HepG2 (cell line): Measurements from ENCODE around the gene RPS19BP1. TPM values are rescaled to one million over a fixed set of nuclear protein-coding genes. Genes with fewer than 3 reads are reported as not detected.
A peak's percentile ranks its signal among the peaks of the same experiment; 100 is the strongest.

Experiments
- ATAC-seq: fragments of 200-7000 bp; cut with Tn5 transposase; 3 replicates; pipeline ENCODE4 v1.9.1; 2020; ENCODE audit warnings: mild to moderate bottlenecking, moderate library complexity
- BruUV-seq: library from RNA; stranded (reverse); fragments of 400-500 nt; replicated peaks from 2 replicates; lab custom pipeline; 2021; lab: Mats Ljungman, UMichigan
- CTCF ChIA-PET: fragments of 300-600 bp; formaldehyde crosslinking; extraction: SDS; loops from one replicate; lab custom pipeline; 2021; ENCODE audit warnings: low total read pairs, inconsistent platforms, low intra/inter-chr PET ratio; lab: Yijun Ruan, JAX
- POLR2A ChIA-PET: fragments of 350-600 bp; sonication (Branson Sonifier 250); formaldehyde crosslinking; loops from one replicate; lab custom pipeline; 2020; ENCODE audit warnings: antibody characterized with exemption, inconsistent platforms; lab: Yijun Ruan, JAX
- DNase-seq: peaks from one replicate; pipeline ENCODE4 v3.0.0-alpha.2; 2015; ENCODE audit warnings: low spot score
- FAIRE-seq: peaks from 3 replicates; lab custom pipeline; 2011; peaks lifted over from hg19 to GRCh38; lab: Jason Lieb, UNC
- H2AFZ ChIP-seq: one replicate; pipeline ENCODE4 v1.6.1; 2011; ENCODE audit warnings: low read length, inconsistent platforms
- H3K27ac ChIP-seq: fragments of 300-600 bp; 3 replicates; pipeline ENCODE4 v1.8.0; 2011; ENCODE audit warnings: mixed run types, mild to moderate bottlenecking, mixed read lengths, low read length, inconsistent platforms; ENCODE audit not compliant: insufficient read depth; ENCODE audit errors: extremely low read length
- H3K27me3 ChIP-seq, 2 experiments: fragments of 200-600 bp in 1 of 2; 2 replicates in 1 of 2; 3 replicates in 1 of 2; pipeline versions ENCODE4 v1.6.0 to v1.8.0; 2011; ENCODE audit warnings: low read length in 2 of 2, mild to moderate bottlenecking in 2 of 2, moderate library complexity in 2 of 2, inconsistent platforms in 1 of 2; ENCODE audit not compliant: insufficient read depth in 2 of 2, control insufficient read depth in 1 of 2
- H3K36me3 ChIP-seq, 2 experiments: fragments of 200-600 bp in 1 of 2; replicated peaks in 1 of 2; 2 replicates in 1 of 2; 3 replicates in 1 of 2; pipeline versions ENCODE4 v1.5.1 to v1.8.0; 2011; ENCODE audit warnings: low read length in 2 of 2, inconsistent platforms in 1 of 2; ENCODE audit not compliant: insufficient read depth in 2 of 2, control insufficient read depth in 1 of 2
- H3K4me1 ChIP-seq: 2 replicates; pipeline ENCODE4 v1.5.1; 2012; ENCODE audit warnings: low read length, inconsistent platforms; ENCODE audit not compliant: insufficient read depth
- H3K4me2 ChIP-seq: 2 replicates; pipeline ENCODE4 v1.6.0; 2011; ENCODE audit warnings: low read depth, low read length, inconsistent platforms
- H3K4me3 ChIP-seq, 3 experiments: fragments of 200-600 bp in 1 of 3; sonication (generic), shearing (Covaris generic) in 1 of 3; replicated peaks in 1 of 3; 2 replicates each; pipeline ENCODE4 v1.5.1; 2011 to 2016; ENCODE audit warnings: low read length in 3 of 3, inconsistent platforms in 2 of 3, low read depth in 2 of 3, mild to moderate bottlenecking in 2 of 3, control low read depth in 1 of 3, mixed read lengths in 1 of 3; ENCODE audit not compliant: insufficient read depth in 1 of 3
- H3K79me2 ChIP-seq: one replicate; pipeline ENCODE4 v1.6.1; 2011; ENCODE audit warnings: low read length, inconsistent platforms; ENCODE audit not compliant: insufficient read depth
- H3K9ac ChIP-seq: 2 replicates; pipeline ENCODE4 v1.6.0; 2011; ENCODE audit warnings: mild to moderate bottlenecking, low read depth, low read length, inconsistent platforms; ENCODE audit not compliant: insufficient read depth
- H3K9me3 ChIP-seq: 2 replicates; pipeline ENCODE4 v1.5.1; 2012; ENCODE audit warnings: mild to moderate bottlenecking, low read length
- H4K20me1 ChIP-seq: 2 replicates; pipeline ENCODE4 v1.6.0; 2011; ENCODE audit warnings: inconsistent platforms, mild to moderate bottlenecking, low read length, moderate library complexity; ENCODE audit not compliant: insufficient read depth
- ATF1 ChIP-seq: IDR thresholded peaks from 2 replicates; pipeline ENCODE4 v1.6.1; 2016; ENCODE audit warnings: mild to moderate bottlenecking, control low read depth
- CBX5 ChIP-seq: sonication (generic); formaldehyde crosslinking; IDR thresholded peaks from 2 replicates; pipeline ENCODE4 v1.4.0; 2020; ENCODE audit warnings: missing genetic modification reagents, borderline replicate concordance
- CENPT ChIP-seq: sonication (generic); formaldehyde crosslinking; IDR thresholded peaks from 2 replicates; pipeline ENCODE4 v1.8.0; 2022; ENCODE audit warnings: low read depth, mild to moderate bottlenecking, moderate library complexity, missing genetic modification reagents
- GTF2F1 ChIP-seq: fragments of 150-350 bp; IDR thresholded peaks from 2 replicates; pipeline ENCODE4 v1.6.1; 2014; ENCODE audit warnings: low read length
- KLF12 ChIP-seq: sonication (generic); formaldehyde crosslinking; IDR thresholded peaks from 2 replicates; pipeline ENCODE4 v1.4.0; 2020; ENCODE audit warnings: missing genetic modification reagents, borderline replicate concordance
- KLF15 ChIP-seq: sonication (generic); formaldehyde crosslinking; IDR thresholded peaks from 2 replicates; pipeline ENCODE4 v1.8.1; 2023; ENCODE audit warnings: borderline replicate concordance, mild to moderate bottlenecking, inconsistent platforms, missing genetic modification reagents, mixed read lengths
- MEF2D ChIP-seq: sonication (generic); formaldehyde crosslinking; IDR thresholded peaks from 2 replicates; pipeline ENCODE4 v1.5.1; 2020; ENCODE audit warnings: mild to moderate bottlenecking, missing genetic modification reagents
- NCOA1 ChIP-seq: sonication (generic); formaldehyde crosslinking; IDR thresholded peaks from 2 replicates; pipeline ENCODE4 v1.9.0; 2021; ENCODE audit warnings: missing genetic modification reagents
- NR2F2 ChIP-seq: IDR thresholded peaks from 2 replicates; pipeline ENCODE4 v1.6.1; 2012; ENCODE audit warnings: low read depth, inconsistent platforms, borderline replicate concordance
- PAF1 ChIP-seq: IDR thresholded peaks from 2 replicates; pipeline ENCODE4 v1.6.1; 2016; ENCODE audit warnings: missing genetic modification reagents, missing compliant biosample characterization
- STAT5B ChIP-seq: sonication (generic); formaldehyde crosslinking; IDR thresholded peaks from 2 replicates; pipeline ENCODE4 v1.4.0; 2020; ENCODE audit warnings: missing genetic modification reagents
- TBL1XR1 ChIP-seq: fragments of 150-350 bp; IDR thresholded peaks from 2 replicates; pipeline ENCODE4 v1.6.1; 2014; ENCODE audit warnings: borderline replicate concordance, low read length; ENCODE audit not compliant: partially characterized antibody
- TCF7 ChIP-seq: sonication (generic); IDR thresholded peaks from 2 replicates; pipeline ENCODE4 v1.6.1; 2016; ENCODE audit warnings: antibody characterized with exemption, low read depth
- U2AF1 ChIP-seq: fragments of 200-400 bp; formaldehyde crosslinking; optimal IDR thresholded peaks from 2 replicates; pipeline ENCODE3; 2017; ENCODE audit warnings: mild to moderate bottlenecking, low read depth, low read length
- ZNF33B ChIP-seq: sonication (generic); formaldehyde crosslinking; IDR thresholded peaks from 2 replicates; pipeline ENCODE4 v1.5.1; 2020; ENCODE audit warnings: mild to moderate bottlenecking, missing genetic modification reagents
- ZNF609 ChIP-seq: sonication (generic); formaldehyde crosslinking; IDR thresholded peaks from 2 replicates; pipeline ENCODE4 v1.4.0; 2020; ENCODE audit warnings: mild to moderate bottlenecking, missing genetic modification reagents, borderline replicate concordance
- WGBS: methylation state at CpG from one replicate; pipeline ENCODE4 v1.1.6; 2017; ENCODE audit warnings: low lambda C conversion rate; 5-methylcytosine and 5-hydroxymethylcytosine counted together
- in situ Hi-C: cut with HindIII; loops from 2 replicates; pipeline ENCODE4 v1.10.0; 2017; ENCODE audit warnings: low pct_unique_long_range_greater_than_20kb; ENCODE audit not compliant: extremely low pct_ligation_motif_present
- intact Hi-C: fragments of 100-400 bp; cut with micrococcal nuclease; formaldehyde crosslinking; loops from one replicate; pipeline ENCODE4 v1.10.0; 2022; ENCODE audit not compliant: unreplicated experiment
- polyA plus RNA-seq, 8 experiments: library from polyadenylated mRNA; depleted of rRNA in 3 of 8; stranded (reverse) in 7 of 8; unstranded in 1 of 8; fragments of >200 nt; fragmentation: Illumina TruSeq in 4 of 8; extraction: Trizol in 4 of 8; gene quantifications; 2 replicates each; pipeline versions ENCODE4 v1.2.1 to v1.2.3, GENCODE V29; 2011 to 2016; ENCODE audit warnings: low read depth in 4 of 8, missing spikeins in 1 of 8, mixed read lengths in 1 of 8; ENCODE audit not compliant: insufficient read depth in 1 of 8
- total RNA-seq, 5 experiments: library from RNA; depleted of rRNA; stranded (reverse); fragments of >200 nt; fragmentation: Illumina TruSeq; extraction: Trizol; gene quantifications; 2 replicates each; pipeline ENCODE4 v1.2.3, GENCODE V29; 2016; ENCODE audit warnings: low read depth in 1 of 5
- TF ChIP-seq, protein P1 (sequence below): sonication (generic); formaldehyde crosslinking; IDR thresholded peaks from 2 replicates; pipeline ENCODE4 v1.8.1; 2023; ENCODE audit warnings: mild to moderate bottlenecking, missing genetic modification reagents, borderline replicate concordance
- TF ChIP-seq, protein P2 (sequence below): sonication (generic); formaldehyde crosslinking; IDR thresholded peaks from 2 replicates; pipeline ENCODE4 v1.4.0; 2020; ENCODE audit warnings: mild to moderate bottlenecking, missing genetic modification reagents

Gene RPS19BP1
- total and polyA plus RNA-seq, 2 of the 13 experiments (the other 11 are each of a cell fraction or from before 2014, with no cell fraction given) = 44.3 to 81.3 TPM

DNA sequence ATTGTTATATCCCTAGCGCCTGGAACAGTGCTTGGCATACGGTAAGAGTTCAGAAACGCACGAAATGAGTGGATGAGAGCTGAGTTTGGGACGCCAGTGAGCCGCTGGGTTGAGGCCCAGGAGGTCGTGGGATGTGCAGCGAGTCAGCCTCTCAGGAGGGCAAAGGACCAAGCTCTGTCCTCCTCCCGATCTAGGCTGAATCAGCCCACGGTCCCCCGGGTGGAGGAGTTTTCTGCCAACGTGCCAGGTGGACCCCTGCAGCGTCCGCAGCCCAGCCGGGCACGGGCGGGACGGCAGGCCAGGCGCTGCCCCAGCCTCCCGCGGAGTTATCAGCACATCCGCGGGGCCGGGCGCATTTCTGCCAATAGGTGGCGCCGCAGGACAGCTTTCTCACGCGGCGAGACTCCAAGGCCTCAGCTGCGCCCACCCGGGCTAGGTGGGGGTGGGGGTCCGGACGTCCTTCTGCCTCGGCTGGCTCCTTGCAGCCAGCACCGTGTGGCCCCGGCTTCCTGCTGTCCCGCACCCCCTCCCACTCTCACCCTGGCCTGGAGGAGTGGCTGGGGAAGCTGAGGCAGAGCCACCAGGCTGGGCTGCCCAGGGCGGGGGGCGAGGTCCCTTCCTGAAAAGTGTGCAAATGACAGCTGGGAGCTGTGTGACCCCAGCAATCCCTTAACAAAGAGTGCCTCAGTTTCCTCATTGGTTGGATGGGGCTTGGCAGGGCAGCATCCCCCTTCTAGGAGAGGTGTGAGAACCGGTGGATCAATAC lies 2.2 kb upstream of the RPS19BP1 start:
- WGBS = 3% methylated on average over 13 of the region's 41 CpGs
- in situ Hi-C loops (loop anchor here (5.0 kb wide), 2 partner anchors 273 to 493 kb away; no protein-coding TSS in a partner anchor), intact Hi-C loops (loop anchor here (2.0 kb wide), 1 partner anchor 502 kb away; no protein-coding TSS in a partner anchor)
- H3K27me3 ChIP-seq = peaks cover 0 to 14% of the 10 kb centered on the region in 2 experiments; a peak in 3 of 5 replicates
- DNase-seq (peak; percentile 54), FAIRE-seq (no peak), ATAC-seq (peak; percentile 65)
- peak overlapping the region; percentile 56 for H3K27ac ChIP-seq
- H3K9ac ChIP-seq = peak overlapping the region; percentile 57
- peaks cover 18% of the 10 kb centered on the region for H3K79me2 ChIP-seq
- peaks cover 45% of the 10 kb centered on the region for H3K4me1 ChIP-seq
- peak overlapping the region; percentile 92 for H2AFZ ChIP-seq
- peaks cover 2 to 5% of the 10 kb centered on the region in 2 experiments; a peak in 3 of 5 replicates for H3K36me3 ChIP-seq
- peak overlapping the region; percentile 95 for H3K4me2 ChIP-seq
- H3K4me3 ChIP-seq = peak overlapping the region; percentile 55 to 77 (median 59)
- ChIA-PET POLR2A (interaction anchor here (1.0 to 4.1 kb wide), 10 partner anchors 12 to 509 kb away, joined by 3 to 15 read pairs (median 8); partner anchors contain the start of genes ATF4, MIEF1 and RPL3), CTCF (interaction anchor here (0.6 to 4.0 kb wide), 6 partner anchors 39 to 814 kb away, joined by 3 to 21 read pairs (median 6); no protein-coding TSS in a partner anchor)
- no peaks in the 10 kb centered on the region for H3K9me3 ChIP-seq
- 0 out of 2 replicates have a peak, but pooled peaks cover under 1% of the 10 kb centered on the region for H4K20me1 ChIP-seq
- no TSS peak for BruUV-seq
- peak; percentile 30; the same call in 1 of the 2 replicates for TF ChIP-seq ZNF33B
- TF ChIP-seq, protein P1, sequence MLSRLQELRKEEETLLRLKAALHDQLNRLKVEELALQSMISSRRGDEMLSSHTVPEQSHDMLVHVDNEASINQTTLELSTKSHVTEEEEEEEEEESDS (CRISPR knock-in tag) = no peak
- TF ChIP-seq CBX5 (CRISPR knock-in tag) = no peak
- TF ChIP-seq MEF2D = no peak
- TF ChIP-seq CENPT (CRISPR knock-in tag) = no peak
- no peak for TF ChIP-seq TBL1XR1
- TF ChIP-seq NR2F2 = no peak
- no peak for TF ChIP-seq ZNF609 (CRISPR knock-in tag)
- TF ChIP-seq STAT5B (CRISPR knock-in tag) = no peak
- no peak for TF ChIP-seq GTF2F1
- TF ChIP-seq TCF7 = no peak
- TF ChIP-seq U2AF1 = no peak
- no peak for TF ChIP-seq PAF1
- no peak for TF ChIP-seq KLF12
- no peak for TF ChIP-seq KLF15
- TF ChIP-seq NCOA1 = no peak; the same call in 1 of the 2 replicates
- no peak for TF ChIP-seq ATF1 (CRISPR knock-in tag)
- TF ChIP-seq, protein P2, sequence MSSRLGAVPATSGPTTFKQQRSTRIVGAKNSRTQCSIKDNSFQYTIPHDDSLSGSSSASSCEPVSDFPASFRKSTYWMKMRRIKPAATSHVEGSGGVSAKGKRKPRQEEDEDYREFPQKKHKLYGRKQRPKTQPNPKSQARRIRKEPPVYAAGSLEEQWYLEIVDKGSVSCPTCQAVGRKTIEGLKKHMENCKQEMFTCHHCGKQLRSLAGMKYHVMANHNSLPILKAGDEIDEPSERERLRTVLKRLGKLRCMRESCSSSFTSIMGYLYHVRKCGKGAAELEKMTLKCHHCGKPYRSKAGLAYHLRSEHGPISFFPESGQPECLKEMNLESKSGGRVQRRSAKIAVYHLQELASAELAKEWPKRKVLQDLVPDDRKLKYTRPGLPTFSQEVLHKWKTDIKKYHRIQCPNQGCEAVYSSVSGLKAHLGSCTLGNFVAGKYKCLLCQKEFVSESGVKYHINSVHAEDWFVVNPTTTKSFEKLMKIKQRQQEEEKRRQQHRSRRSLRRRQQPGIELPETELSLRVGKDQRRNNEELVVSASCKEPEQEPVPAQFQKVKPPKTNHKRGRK (CRISPR knock-in tag) = no peak
